ENCODE results near the gene CLEC5A.

The CLEC5A gene

DNA sequence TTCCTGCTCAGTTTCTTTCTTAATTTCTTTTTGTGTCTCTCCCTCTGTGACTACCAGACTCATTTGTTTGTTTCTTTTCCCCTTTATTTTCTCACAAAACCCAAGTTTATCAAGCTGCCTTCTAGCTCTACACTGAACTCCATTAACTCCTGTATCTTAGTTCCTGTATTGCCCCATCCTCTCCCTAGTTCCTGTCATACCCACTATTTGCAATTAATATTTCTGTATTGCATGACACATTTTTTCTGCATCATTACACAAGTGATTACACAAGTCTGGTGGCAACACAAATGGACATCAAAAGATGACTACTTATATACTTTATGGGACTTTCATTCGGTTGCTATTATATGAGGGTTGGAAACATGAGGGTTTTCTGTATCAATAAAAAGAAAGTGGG lies 57.5 kb downstream of the CLEC5A start:
- no peak overlapping the region for H3K27ac ChIP-seq
- TF ChIP-seq, protein P1, sequence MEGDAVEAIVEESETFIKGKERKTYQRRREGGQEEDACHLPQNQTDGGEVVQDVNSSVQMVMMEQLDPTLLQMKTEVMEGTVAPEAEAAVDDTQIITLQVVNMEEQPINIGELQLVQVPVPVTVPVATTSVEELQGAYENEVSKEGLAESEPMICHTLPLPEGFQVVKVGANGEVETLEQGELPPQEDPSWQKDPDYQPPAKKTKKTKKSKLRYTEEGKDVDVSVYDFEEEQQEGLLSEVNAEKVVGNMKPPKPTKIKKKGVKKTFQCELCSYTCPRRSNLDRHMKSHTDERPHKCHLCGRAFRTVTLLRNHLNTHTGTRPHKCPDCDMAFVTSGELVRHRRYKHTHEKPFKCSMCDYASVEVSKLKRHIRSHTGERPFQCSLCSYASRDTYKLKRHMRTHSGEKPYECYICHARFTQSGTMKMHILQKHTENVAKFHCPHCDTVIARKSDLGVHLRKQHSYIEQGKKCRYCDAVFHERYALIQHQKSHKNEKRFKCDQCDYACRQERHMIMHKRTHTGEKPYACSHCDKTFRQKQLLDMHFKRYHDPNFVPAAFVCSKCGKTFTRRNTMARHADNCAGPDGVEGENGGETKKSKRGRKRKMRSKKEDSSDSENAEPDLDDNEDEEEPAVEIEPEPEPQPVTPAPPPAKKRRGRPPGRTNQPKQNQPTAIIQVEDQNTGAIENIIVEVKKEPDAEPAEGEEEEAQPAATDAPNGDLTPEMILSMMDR (IDR thresholded peaks at IDR 0.05) = no peak
- no peak for TF ChIP-seq ZFX (IDR thresholded peaks at IDR 0.05; ENCODE audit: borderline replicate concordance)

DNA sequence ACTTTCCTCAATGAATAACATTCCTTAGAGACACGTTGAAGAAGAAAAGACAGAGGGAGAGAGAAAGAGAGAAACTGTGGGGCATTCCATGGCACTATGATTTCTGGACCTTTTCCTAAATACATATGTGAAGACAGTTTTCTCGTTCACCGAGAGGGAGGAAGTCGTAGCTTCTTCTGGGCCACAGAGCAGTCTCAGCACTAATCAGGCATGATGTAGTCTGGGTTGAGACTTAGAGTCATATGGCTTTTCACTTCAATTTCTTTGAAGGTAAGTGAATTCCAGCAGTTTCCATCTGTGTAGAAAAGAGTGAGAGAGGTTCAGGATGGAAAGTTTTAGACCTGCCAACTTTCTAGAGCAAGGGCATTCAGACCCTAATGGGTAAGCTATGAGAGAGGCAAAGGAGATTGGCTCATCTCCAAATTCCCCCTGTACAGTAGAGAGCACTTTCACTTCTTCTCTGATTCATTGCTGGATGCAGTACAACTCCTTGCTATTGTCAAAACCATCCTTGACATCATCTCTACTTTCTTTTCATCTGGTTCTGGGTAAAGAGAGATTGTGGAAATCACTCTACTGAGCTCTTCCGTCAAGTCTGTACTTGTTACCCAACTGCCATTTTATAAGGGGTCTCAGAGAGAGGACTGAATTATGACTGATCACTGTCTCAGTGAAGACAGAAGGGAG lies 62.1 kb downstream of the CLEC5A start:
- H3K27ac ChIP-seq = no peak overlapping the region
- TF ChIP-seq ZFX (IDR thresholded peaks at IDR 0.05; ENCODE audit: borderline replicate concordance) = no peak
- TF ChIP-seq, protein P1 (IDR thresholded peaks at IDR 0.05) = no peak

DNA sequence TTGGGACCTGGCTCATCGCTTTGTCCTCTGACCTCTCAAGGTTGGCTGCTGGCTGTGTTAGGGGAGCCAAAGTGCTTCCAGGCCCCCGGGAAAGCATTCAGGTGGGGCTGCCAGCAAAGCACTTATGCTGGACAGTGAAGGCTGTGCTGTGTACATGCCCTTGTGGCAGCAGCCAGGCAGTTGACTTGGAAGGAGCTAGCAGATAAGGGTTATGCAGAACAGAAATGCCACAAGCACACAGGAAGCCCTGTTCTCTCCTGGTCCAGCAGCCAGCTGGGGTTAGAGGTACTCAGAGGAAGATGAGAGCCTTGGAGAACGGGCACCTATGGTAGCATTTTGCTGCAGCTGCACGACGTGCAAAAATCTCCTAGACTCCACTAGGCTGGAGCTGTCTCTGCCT lies 65.8 kb downstream of the CLEC5A start:
- no peak for TF ChIP-seq ZFX (IDR thresholded peaks at IDR 0.05; ENCODE audit: borderline replicate concordance)
- TF ChIP-seq, protein P1 (IDR thresholded peaks at IDR 0.05) = no peak

DNA sequence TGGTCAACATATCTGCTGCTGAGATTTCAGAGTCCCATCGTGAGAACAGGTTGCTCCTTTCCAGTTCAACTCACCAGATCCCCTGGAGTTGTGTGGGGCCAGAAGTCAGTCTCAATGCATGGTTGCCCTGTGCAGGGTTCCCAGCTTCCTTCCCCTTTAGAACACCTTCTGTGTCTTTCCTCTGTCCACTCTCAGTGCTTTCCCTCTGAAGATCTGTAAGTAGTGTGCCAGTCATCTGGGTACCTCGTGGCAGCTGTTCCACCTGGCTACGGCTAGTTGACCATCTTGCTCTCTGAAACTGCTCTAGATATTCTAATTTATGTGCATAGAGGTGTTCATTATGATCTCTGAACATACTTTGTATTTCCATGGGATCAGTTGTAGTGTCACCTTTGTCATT lies 69.4 kb downstream of the CLEC5A start:
- TF ChIP-seq, protein P1 (IDR thresholded peaks at IDR 0.05) = no peak
- no peak for TF ChIP-seq ZFX (IDR thresholded peaks at IDR 0.05; ENCODE audit: borderline replicate concordance)
- H3K27ac ChIP-seq = no peak overlapping the region

More for the DNA sequence above, 65.8 kb downstream of the CLEC5A start:
- no peak overlapping the region for H3K27ac ChIP-seq

All from 22Rv1 (cell line).